GM12878 (cell line): ENCODE measurements around the gene RBMS1. TPM values are rescaled to one million over a fixed set of nuclear protein-coding genes. Genes with fewer than 3 reads are reported as not detected.

Source experiments
- ATAC-seq: fragments of 200-7000 bp; cut with Tn5 transposase; 3 replicates; pipeline ENCODE4 v1.9.1; 2020; ENCODE audit warnings: mild to moderate bottlenecking, moderate library complexity
- BruUV-seq: library from RNA; stranded (reverse); fragments of 400-500 nt; replicated peaks from 2 replicates; lab custom pipeline; 2021; lab: Mats Ljungman, UMichigan
- CTCF ChIA-PET: fragments of 300-600 bp; sonication (Branson Sonifier 250); formaldehyde crosslinking; extraction: SDS; loops from one replicate; lab custom pipeline; 2021; ENCODE audit warnings: inconsistent platforms; lab: Yijun Ruan, JAX
- POLR2A ChIA-PET: fragments of 350-600 bp; formaldehyde crosslinking; extraction: SDS; loops from one replicate; lab custom pipeline; 2021; ENCODE audit warnings: inconsistent platforms; lab: Charles Lee
- RAD21 ChIA-PET: fragments of 300-600 bp; sonication (Branson Sonifier 250); formaldehyde crosslinking; loops from one replicate; lab custom pipeline; 2023; ENCODE audit warnings: antibody characterized with exemption; ENCODE audit not compliant: unreplicated experiment; lab: Charles Lee
- SMC1A ChIA-PET: fragments of 300-600 bp; sonication (Branson Sonifier 250); formaldehyde crosslinking; loops from one replicate; lab custom pipeline; 2023; ENCODE audit not compliant: unreplicated experiment, uncharacterized antibody; lab: Charles Lee
- DNase-seq: peaks from one replicate; pipeline ENCODE4 v3.0.0-alpha.2; 2011; ENCODE audit warnings: low read depth, low spot score
- FAIRE-seq: peaks from 3 replicates; lab custom pipeline; 2011; peaks lifted over from hg19 to GRCh38; lab: Jason Lieb, UNC
- H2AFZ ChIP-seq: 2 replicates; pipeline ENCODE4 v1.6.0; 2011; ENCODE audit warnings: low read depth, low read length, control low read depth; ENCODE audit not compliant: control insufficient read depth
- H3K27ac ChIP-seq: 2 replicates; pipeline ENCODE4 v1.5.1; 2011; ENCODE audit warnings: control low read depth; ENCODE audit not compliant: control insufficient read depth, insufficient read depth
- H3K27me3 ChIP-seq, 2 experiments: replicated peaks in 1 of 2; 2 replicates each; pipeline versions ENCODE4 v1.6.0 to v1.6.1; 2011; ENCODE audit warnings: low read length in 1 of 2; ENCODE audit not compliant: control insufficient read depth in 2 of 2, insufficient read depth in 2 of 2
- H3K36me3 ChIP-seq, 2 experiments: 2 replicates each; pipeline ENCODE4 v1.5.1; 2011; ENCODE audit warnings: low read length in 1 of 2; ENCODE audit not compliant: control insufficient read depth in 2 of 2, insufficient read depth in 2 of 2
- H3K4me1 ChIP-seq: 2 replicates; pipeline ENCODE4 v1.6.1; 2011; ENCODE audit warnings: mild to moderate bottlenecking, low read length, moderate library complexity, mixed read lengths; ENCODE audit not compliant: control insufficient read depth, insufficient read depth
- H3K4me2 ChIP-seq: 2 replicates; pipeline ENCODE4 v1.6.0; 2011; ENCODE audit warnings: control low read depth; ENCODE audit not compliant: control insufficient read depth, insufficient read depth
- H3K4me3 ChIP-seq: fragments of 200-600 bp; sonication (generic); 2 replicates; pipeline ENCODE4 v1.5.1; 2016
- H3K79me2 ChIP-seq: 2 replicates; pipeline ENCODE4 v1.6.0; 2011; ENCODE audit warnings: low read length; ENCODE audit not compliant: control insufficient read depth, insufficient read depth
- H3K9ac ChIP-seq: 2 replicates; pipeline ENCODE4 v1.8.0; 2011; ENCODE audit warnings: low read length, control low read depth, mixed read lengths; ENCODE audit not compliant: control insufficient read depth, insufficient read depth
- H3K9me3 ChIP-seq: replicated peaks from 3 replicates; pipeline ENCODE4 v1.5.1; 2011; ENCODE audit warnings: mild to moderate bottlenecking, low read length; ENCODE audit not compliant: control insufficient read depth, insufficient read depth
- H4K20me1 ChIP-seq: 2 replicates; pipeline ENCODE4 v1.6.0; 2011; ENCODE audit not compliant: control insufficient read depth, insufficient read depth
- ESRRA ChIP-seq: IDR thresholded peaks from 2 replicates; pipeline ENCODE4 v1.6.1; 2012; ENCODE audit warnings: mild to moderate bottlenecking, low read length, improper control_type of control experiment
- MXI1 ChIP-seq: fragments of 150-350 bp; IDR thresholded peaks from 2 replicates; pipeline ENCODE4 v1.6.1; 2011; ENCODE audit warnings: low read depth, mild to moderate bottlenecking, inconsistent platforms, low read length, improper control_type of control experiment
- PML ChIP-seq: IDR thresholded peaks from 2 replicates; pipeline ENCODE4 v1.6.1; 2012; ENCODE audit warnings: low read length, inconsistent platforms
- POLR2A ChIP-seq: IDR thresholded peaks from 2 replicates; pipeline ENCODE4 v1.6.1; 2011; ENCODE audit warnings: low read depth, mild to moderate bottlenecking, low read length
- SP1 ChIP-seq: IDR thresholded peaks from one replicate; pipeline ENCODE4 v1.6.1; 2011; ENCODE audit warnings: low read depth, low read length
- WGBS: methylation state at CpG from one replicate; pipeline ENCODE4 v1.1.6; 2016; ENCODE audit warnings: low lambda C conversion rate; ENCODE audit not compliant: insufficient replicate concordance, insufficient coverage; ENCODE audit errors: missing lambda C conversion rate; 5-methylcytosine and 5-hydroxymethylcytosine counted together
- in situ Hi-C: fragments of 300-500 bp; cut with MboI; formaldehyde crosslinking; loops from 9 replicates; pipeline ENCODE4 v1.14.3; 2018; ENCODE audit warnings: mixed read lengths
- intact Hi-C: fragments of 100-400 bp; cut with micrococcal nuclease; formaldehyde crosslinking; loops from one replicate; pipeline ENCODE4 v1.14.2; 2022; ENCODE audit not compliant: unreplicated experiment
- polyA plus RNA-seq, 11 experiments: library from polyadenylated mRNA; depleted of rRNA in 4 of 11; unstranded in 6 of 11; stranded (reverse) in 5 of 11; fragments of >200 nt; fragmentation: Nextera tagmentation in 4 of 11; fragmentation: Illumina TruSeq in 1 of 11; extraction: Ambion mirVana in 4 of 11; extraction: Trizol in 1 of 11; gene quantifications; 1 replicate in 1 of 11; 2 replicates in 10 of 11; pipeline versions ENCODE4 v1.2.1 to v1.2.3, GENCODE V29; 2011 to 2016; ENCODE audit warnings: inconsistent platforms in 2 of 11, missing spikeins in 2 of 11, low read depth in 1 of 11
- total RNA-seq, 4 experiments: library from RNA; depleted of rRNA in 3 of 4; stranded (reverse); fragments of >200 nt in 3 of 4; fragmentation: Illumina TruSeq in 1 of 4; extraction: Trizol in 1 of 4; gene quantifications; 2 replicates each; pipeline versions ENCODE4 v1.2.1 to v1.2.3, GENCODE V29; 2013 to 2021
- TF ChIP-seq, protein P1 (sequence below): fragments of 450-650 bp; conservative IDR thresholded peaks from 2 replicates; pipeline ENCODE4 v1.6.1; 2017; ENCODE audit warnings: mild to moderate bottlenecking, moderate library complexity
- TF ChIP-seq, protein P2 (sequence below): IDR thresholded peaks from 2 replicates; pipeline ENCODE4 v1.6.1; 2011; ENCODE audit warnings: low read depth, mild to moderate bottlenecking, low read length, moderate library complexity, borderline replicate concordance; ENCODE audit errors: extremely low read depth
- TF ChIP-seq, protein P3 (sequence below): fragments of 150-350 bp; IDR thresholded peaks from 2 replicates; pipeline ENCODE4 v1.6.1; 2014; ENCODE audit warnings: mild to moderate bottlenecking, low read depth, low read length
- TF ChIP-seq, protein P4 (sequence below): fragments of 450-650 bp; IDR thresholded peaks from 2 replicates; pipeline ENCODE4 v1.6.1; 2017; ENCODE audit warnings: mild to moderate bottlenecking, moderate library complexity

The RBMS1 gene
- total and polyA plus RNA-seq, 10 of the 15 experiments (the other 5 are each of a cell fraction or from before 2014, with no cell fraction given) = 0.04 to 0.31 (median 0.17) TPM; not detected in 1

- H3K27ac ChIP-seq = no peak overlapping the region
- no peak overlapping the region for H3K4me3 ChIP-seq
- RAD21 ChIA-PET = no interaction called here
- H3K4me1 ChIP-seq = no peaks in the 10 kb centered on the region
- H3K4me2 ChIP-seq = no peak overlapping the region
- no peaks in the 10 kb centered on the region for H4K20me1 ChIP-seq
- POLR2A ChIA-PET = no interaction called here
- H2AFZ ChIP-seq = no peak overlapping the region
- H3K9me3 ChIP-seq = no peaks in the 10 kb centered on the region
- H3K79me2 ChIP-seq = no peaks in the 10 kb centered on the region
- SMC1A ChIA-PET = no interaction called here
- TF ChIP-seq, protein P1, sequence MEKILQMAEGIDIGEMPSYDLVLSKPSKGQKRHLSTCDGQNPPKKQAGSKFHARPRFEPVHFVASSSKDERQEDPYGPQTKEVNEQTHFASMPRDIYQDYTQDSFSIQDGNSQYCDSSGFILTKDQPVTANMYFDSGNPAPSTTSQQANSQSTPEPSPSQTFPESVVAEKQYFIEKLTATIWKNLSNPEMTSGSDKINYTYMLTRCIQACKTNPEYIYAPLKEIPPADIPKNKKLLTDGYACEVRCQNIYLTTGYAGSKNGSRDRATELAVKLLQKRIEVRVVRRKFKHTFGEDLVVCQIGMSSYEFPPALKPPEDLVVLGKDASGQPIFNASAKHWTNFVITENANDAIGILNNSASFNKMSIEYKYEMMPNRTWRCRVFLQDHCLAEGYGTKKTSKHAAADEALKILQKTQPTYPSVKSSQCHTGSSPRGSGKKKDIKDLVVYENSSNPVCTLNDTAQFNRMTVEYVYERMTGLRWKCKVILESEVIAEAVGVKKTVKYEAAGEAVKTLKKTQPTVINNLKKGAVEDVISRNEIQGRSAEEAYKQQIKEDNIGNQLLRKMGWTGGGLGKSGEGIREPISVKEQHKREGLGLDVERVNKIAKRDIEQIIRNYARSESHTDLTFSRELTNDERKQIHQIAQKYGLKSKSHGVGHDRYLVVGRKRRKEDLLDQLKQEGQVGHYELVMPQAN = no peak
- no peak for TF ChIP-seq PML
- TF ChIP-seq, protein P2, sequence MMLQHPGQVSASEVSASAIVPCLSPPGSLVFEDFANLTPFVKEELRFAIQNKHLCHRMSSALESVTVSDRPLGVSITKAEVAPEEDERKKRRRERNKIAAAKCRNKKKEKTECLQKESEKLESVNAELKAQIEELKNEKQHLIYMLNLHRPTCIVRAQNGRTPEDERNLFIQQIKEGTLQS = no peak
- TF ChIP-seq, protein P3, sequence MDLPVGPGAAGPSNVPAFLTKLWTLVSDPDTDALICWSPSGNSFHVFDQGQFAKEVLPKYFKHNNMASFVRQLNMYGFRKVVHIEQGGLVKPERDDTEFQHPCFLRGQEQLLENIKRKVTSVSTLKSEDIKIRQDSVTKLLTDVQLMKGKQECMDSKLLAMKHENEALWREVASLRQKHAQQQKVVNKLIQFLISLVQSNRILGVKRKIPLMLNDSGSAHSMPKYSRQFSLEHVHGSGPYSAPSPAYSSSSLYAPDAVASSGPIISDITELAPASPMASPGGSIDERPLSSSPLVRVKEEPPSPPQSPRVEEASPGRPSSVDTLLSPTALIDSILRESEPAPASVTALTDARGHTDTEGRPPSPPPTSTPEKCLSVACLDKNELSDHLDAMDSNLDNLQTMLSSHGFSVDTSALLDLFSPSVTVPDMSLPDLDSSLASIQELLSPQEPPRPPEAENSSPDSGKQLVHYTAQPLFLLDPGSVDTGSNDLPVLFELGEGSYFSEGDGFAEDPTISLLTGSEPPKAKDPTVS = no peak
- no peak for TF ChIP-seq MXI1
- TF ChIP-seq SP1 = no peak
- TF ChIP-seq ESRRA = no peak
- TF ChIP-seq, protein P4, sequence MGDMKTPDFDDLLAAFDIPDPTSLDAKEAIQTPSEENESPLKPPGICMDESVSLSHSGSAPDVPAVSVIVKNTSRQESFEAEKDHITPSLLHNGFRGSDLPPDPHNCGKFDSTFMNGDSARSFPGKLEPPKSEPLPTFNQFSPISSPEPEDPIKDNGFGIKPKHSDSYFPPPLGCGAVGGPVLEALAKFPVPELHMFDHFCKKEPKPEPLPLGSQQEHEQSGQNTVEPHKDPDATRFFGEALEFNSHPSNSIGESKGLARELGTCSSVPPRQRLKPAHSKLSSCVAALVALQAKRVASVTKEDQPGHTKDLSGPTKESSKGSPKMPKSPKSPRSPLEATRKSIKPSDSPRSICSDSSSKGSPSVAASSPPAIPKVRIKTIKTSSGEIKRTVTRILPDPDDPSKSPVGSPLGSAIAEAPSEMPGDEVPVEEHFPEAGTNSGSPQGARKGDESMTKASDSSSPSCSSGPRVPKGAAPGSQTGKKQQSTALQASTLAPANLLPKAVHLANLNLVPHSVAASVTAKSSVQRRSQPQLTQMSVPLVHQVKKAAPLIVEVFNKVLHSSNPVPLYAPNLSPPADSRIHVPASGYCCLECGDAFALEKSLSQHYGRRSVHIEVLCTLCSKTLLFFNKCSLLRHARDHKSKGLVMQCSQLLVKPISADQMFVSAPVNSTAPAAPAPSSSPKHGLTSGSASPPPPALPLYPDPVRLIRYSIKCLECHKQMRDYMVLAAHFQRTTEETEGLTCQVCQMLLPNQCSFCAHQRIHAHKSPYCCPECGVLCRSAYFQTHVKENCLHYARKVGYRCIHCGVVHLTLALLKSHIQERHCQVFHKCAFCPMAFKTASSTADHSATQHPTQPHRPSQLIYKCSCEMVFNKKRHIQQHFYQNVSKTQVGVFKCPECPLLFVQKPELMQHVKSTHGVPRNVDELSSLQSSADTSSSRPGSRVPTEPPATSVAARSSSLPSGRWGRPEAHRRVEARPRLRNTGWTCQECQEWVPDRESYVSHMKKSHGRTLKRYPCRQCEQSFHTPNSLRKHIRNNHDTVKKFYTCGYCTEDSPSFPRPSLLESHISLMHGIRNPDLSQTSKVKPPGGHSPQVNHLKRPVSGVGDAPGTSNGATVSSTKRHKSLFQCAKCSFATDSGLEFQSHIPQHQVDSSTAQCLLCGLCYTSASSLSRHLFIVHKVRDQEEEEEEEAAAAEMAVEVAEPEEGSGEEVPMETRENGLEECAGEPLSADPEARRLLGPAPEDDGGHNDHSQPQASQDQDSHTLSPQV = no peak
- TF ChIP-seq POLR2A = no peak
- TF ChIP-seq, all 136 proteins: peak for 0
- CTCF ChIA-PET = no interaction called here
- no peak overlapping the region for H3K9ac ChIP-seq
- ATAC-seq (no peak), FAIRE-seq (no peak), DNase-seq (no peak)
- H3K27me3 ChIP-seq = no peaks in the 10 kb centered on the region
- intact Hi-C loops (no loop called here), in situ Hi-C loops (no loop called here)
- H3K36me3 ChIP-seq = no peaks in the 10 kb centered on the region
- no TSS peak for BruUV-seq
- 74% methylated on average over 7 of the region's 7 CpGs for WGBS
Observed at GRCh38 chr2:160442603-160443002, 51.0 kb downstream of the RBMS1 start.
